NCI-H146 treated with DMSO at 0.1 percent for 48 hours (cell line): Measurements from ENCODE around the gene CSN3.
"Not testable (repeated sequence)": the region's sequence is repeated elsewhere in the genome, so short reads cannot be mapped to it uniquely, and the experiment has no call there.

Experiments used
- DNase-seq: peaks from one replicate; lab custom pipeline; 2025; ENCODE audit not compliant: unreplicated experiment; lab: John Stamatoyannopoulos, UW

CSN3 gene, protein sequence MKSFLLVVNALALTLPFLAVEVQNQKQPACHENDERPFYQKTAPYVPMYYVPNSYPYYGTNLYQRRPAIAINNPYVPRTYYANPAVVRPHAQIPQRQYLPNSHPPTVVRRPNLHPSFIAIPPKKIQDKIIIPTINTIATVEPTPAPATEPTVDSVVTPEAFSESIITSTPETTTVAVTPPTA

DNA sequence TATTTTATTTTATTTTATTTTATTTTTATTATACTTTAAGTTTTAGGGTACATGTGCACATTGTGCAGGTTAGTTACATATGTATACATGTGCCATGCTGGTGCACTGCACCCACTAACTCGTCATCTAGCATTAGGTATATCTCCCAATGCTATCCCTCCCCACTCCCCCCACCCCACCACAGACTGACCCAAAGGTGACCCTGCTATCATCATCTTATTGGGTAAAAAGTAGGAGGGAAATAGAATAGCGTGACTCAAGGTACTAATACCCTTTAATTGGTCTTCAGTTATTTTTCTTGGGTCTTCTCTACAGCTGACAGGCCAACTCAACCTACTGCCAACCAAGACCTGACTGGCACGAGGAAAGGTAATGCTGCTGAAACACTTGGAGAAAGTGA, at the start of gene CSN3:
CSN3 (plus strand) TSS at position 301 of the 400 bp plus-strand sequence. CDS start 2,223 bp downstream, outside the sequence.
- not testable (repeated sequence) for DNase-seq

GRCh38 chr4:70192895-70193294, 49.5 kb upstream of the CSN3 start:
- no peak for DNase-seq

DNA sequence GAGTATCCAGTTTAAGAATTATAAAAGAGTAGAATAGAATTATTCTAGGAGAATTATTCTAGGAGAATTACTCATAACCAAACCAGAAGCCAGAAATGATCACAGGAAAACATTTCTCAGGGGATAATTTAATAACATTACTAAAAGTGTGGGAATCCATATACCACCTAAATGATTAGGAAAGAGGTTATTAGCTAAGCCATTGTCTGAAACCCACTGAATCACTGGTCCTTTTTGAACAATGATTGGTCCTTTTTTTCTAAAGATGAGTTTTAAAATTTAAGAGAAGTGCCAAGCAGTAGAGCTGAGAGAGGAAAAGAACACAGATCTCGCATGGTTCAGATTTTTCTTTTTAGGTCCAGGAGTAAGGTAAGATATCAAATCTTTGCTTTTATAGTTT, 47.0 kb upstream of the CSN3 start, which contains the start of gene ODAM:
ODAM (plus strand) TSS at position 301 of the 400 bp plus-strand sequence. CDS start 819 bp downstream, outside the sequence.
- DNase-seq = no peak

- no peak for DNase-seq
These were observed 45.5 kb upstream of the CSN3 start for GRCh38 chr4:70196857-70197256.

- no peak for DNase-seq
These were observed 44.6 kb upstream of the CSN3 start for GRCh38 chr4:70197842-70198241.

DNA sequence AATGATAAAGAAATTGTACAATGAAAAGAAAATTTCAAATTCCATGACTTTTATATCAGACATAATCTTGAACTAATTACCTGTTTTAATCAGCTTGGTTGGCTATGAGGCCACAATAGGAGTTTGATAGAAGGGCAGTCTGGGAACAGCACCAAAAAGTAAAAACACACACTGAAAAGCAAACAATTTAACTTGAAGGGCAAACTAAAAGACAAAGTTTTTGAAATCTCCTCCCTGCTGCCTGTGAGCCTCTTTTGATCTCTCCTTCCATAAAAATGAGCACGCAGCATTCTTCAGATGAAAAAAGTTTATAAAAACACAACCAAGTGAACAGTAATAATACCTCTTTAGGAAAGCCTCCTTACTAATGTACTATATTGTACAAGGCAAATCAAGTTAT, 38.8 kb upstream of the CSN3 start:
- DNase-seq = no peak

GRCh38 chr4:70212752-70213151, 29.6 kb upstream of the CSN3 start:
- DNase-seq = not testable (repeated sequence)

- DNase-seq = not testable (repeated sequence)
These were observed 26.3 kb upstream of the CSN3 start for GRCh38 chr4:70216109-70216508.

DNA sequence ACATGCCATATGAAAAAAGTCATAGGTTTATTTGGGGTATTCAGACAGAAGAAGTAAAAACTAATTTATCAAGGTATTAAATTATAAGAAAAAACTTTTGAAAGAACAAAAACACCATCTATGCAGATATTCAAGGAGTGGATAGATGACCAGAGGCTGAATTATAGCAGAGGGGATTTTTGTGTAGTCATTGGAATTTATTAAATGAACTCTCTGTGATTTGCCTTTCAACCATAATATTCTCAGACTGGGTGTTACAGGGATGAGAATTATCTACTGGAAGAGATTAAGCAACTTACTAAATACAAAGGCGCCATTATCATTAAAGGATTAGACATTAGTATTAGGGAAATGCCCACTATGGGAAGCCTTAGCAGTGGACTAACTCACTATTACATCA, 25.8 kb upstream of the CSN3 start:
- DNase-seq = not testable (repeated sequence)

DNA sequence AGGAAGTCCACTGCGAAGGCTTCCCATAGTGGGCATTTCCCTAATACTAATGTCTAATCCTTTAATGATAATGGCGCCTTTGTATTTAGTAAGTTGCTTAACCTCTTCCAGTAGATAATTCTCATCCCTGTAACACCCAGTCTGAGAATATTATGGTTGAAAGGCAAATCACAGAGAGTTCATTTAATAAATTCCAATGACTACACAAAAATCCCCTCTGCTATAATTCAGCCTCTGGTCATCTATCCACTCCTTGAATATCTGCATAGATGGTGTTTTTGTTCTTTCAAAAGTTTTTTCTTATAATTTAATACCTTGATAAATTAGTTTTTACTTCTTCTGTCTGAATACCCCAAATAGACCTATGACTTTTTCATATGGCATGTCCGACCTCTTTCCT, 21.0 kb upstream of the CSN3 start:
- DNase-seq = not testable (repeated sequence)

- not testable (repeated sequence) for DNase-seq
These were observed 20.6 kb upstream of the CSN3 start for GRCh38 chr4:70221818-70222217.

DNA sequence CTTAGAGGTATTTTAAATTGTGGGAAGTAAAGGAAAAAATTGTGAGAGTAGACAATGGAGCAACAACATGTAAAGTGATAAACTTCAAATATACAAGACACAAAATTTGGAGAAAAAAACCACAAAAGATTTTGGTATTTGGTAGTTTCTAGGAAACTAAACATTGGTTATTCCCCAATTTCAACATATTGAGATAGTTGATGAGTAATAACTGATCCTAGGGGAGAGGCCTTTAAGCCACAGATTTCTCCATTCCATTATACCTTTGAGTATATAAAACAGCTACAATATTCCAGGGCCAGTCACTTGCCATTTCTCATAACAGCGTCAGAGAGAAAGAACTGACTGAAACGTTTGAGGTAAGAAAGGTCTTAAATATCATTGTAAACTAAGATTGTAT, 16.6 kb upstream of the CSN3 start, which contains the start of gene FDCSP:
FDCSP (plus strand) TSS at position 301 of the 400 bp plus-strand sequence. CDS start 5,071 bp downstream, outside the sequence.
- no peak for DNase-seq

GRCh38 chr4:70236125-70236524, 6.3 kb upstream of the CSN3 start:
- DNase-seq = no peak

- DNase-seq = no peak
These were observed 3.1 kb upstream of the CSN3 start for GRCh38 chr4:70239131-70239883.

- no peak for DNase-seq
These were observed 2.4 kb upstream of the CSN3 start for GRCh38 chr4:70239884-70240591.

GRCh38 chr4:70243091-70243490, 694 bp downstream of the CSN3 start:
- DNase-seq = no peak

GRCh38 chr4:70251250-70251944, 9.0 kb downstream of the CSN3 start:
- no peak for DNase-seq

- no peak for DNase-seq
These were observed 9.5 kb downstream of the CSN3 start for GRCh38 chr4:70251945-70252277.

- no peak for DNase-seq
These were observed 27.3 kb downstream of the CSN3 start for GRCh38 chr4:70269674-70270073.

DNA sequence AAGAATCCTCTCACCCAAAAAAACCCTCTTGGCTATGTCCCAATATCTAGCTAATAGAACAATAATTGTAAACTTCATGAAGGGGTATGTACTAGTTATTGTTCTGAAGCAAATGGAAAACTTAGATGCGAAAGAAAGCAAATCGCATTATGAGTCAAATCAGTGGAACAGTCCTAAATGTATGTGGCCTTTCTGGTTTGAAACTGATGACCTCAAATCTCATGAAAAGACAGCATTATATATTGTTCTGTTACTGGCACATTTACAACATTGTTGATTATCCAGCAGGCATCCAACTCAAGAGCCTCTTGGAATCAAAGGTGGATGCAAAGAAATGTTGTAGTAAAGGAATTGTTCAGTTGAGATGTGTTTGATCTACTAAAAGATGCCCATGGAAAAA, 34.7 kb downstream of the CSN3 start:
- DNase-seq = no peak

DNA sequence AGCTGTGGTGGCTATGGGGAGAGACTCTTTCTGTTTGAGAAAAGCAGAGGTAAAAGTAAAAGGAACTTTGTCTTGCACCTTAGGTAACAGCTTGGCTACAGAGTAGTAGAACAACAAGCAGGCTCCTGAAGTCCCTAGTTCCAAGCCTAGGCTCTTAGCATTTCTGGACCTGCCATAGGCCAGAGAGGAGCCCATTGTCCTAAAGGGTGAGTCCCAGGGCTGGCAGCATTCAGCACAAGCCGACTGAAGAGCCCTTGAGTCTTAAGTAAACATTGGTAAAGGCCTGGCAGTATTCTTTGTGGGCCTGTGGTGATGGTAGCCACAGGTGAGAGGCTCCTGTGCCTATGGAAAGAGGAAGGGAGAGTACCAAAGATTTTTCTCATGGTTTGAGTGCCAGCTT, 38.2 kb downstream of the CSN3 start:
- no peak for DNase-seq
